Fibroblast of pulmonary artery (primary cell): ENCODE results near the gene TWNK.

ENCODE experiments used
- DNase-seq: peaks from one replicate; pipeline ENCODE4 v3.0.0-alpha.2; 2010; ENCODE audit warnings: low read depth
- H3K4me3 ChIP-seq: replicated peaks from 2 replicates; pipeline ENCODE4 v1.5.1; 2011; ENCODE audit warnings: low read depth, mild to moderate bottlenecking, control low read depth, low read length, moderate library complexity
- CTCF ChIP-seq: IDR thresholded peaks from 2 replicates; pipeline ENCODE4 v1.5.1; 2011; ENCODE audit warnings: mild to moderate bottlenecking, control low read depth, low read length, inconsistent platforms; ENCODE audit errors: missing control alignments

Gene TWNK

GRCh38 chr10:101018118-101018599 lies 30.8 kb downstream of the TWNK start:
- H3K4me3 ChIP-seq, result no peak overlapping the region
- no peak for TF ChIP-seq CTCF
- DNase-seq, result no peak

- H3K4me3 ChIP-seq, result no peak overlapping the region
- peak; percentile 71 for TF ChIP-seq CTCF
- peak; percentile 83 for DNase-seq
Observed at GRCh38 chr10:101018600-101019439, 31.5 kb downstream of the TWNK start.

- no peak for TF ChIP-seq CTCF
- H3K4me3 ChIP-seq, result no peak overlapping the region
- no peak for DNase-seq
Observed at GRCh38 chr10:101019440-101019703, 32.0 kb downstream of the TWNK start.

- TF ChIP-seq CTCF, result no peak
- no peak overlapping the region for H3K4me3 ChIP-seq
- no peak for DNase-seq
Observed at GRCh38 chr10:101020427-101021075, 33.2 kb downstream of the TWNK start.

- H3K4me3 ChIP-seq, result no peak overlapping the region
- no peak for DNase-seq
- no peak for TF ChIP-seq CTCF
Observed at GRCh38 chr10:101021239-101021638, 33.9 kb downstream of the TWNK start.

- no peak for TF ChIP-seq CTCF
- H3K4me3 ChIP-seq, result no peak overlapping the region
Observed at GRCh38 chr10:101021692-101022251, 34.4 kb downstream of the TWNK start.

More at GRCh38 chr10:101021692-101022251, 34.4 kb downstream of the TWNK start:
- DNase-seq, result no peak
